ENCODE data around the gene TIMM29. TPM values are rescaled to one million over a fixed set of nuclear protein-coding genes. Genes with fewer than 3 reads are reported as not detected.

The TIMM29 gene
- polyA plus RNA-seq, 3 donors = 5.2 to 18.7 (median 14.1) TPM

- Mint-ChIP-seq H3K36me3 (peaks cover 0 to 12% of the 10 kb centered on the region in 2 donors), H3K4me3 (no peak overlapping the region), H3K27me3 (ENCODE audit: low read depth in 3 of 3) (peaks cover 0 to 1% (median 0%) of the 10 kb centered on the region in 3 donors), H3K27ac (peak overlapping the region in 4 of 7 donors; percentile 27 to 47 (median 42)), H3K9me3 (peaks cover 0 to 2% (median 0%) of the 10 kb centered on the region in 7 donors), H3K4me1 (peaks cover 11% of the 10 kb centered on the region)
- H3K36me3 ChIP-seq (replicated peaks in 1 of 2; ENCODE audit: control insufficient read depth in 1 of 2, insufficient read depth in 2 of 2, low read length in 2 of 2) = no peaks in the 10 kb centered on the region
- no peaks in the 10 kb centered on the region for H3K27me3 ChIP-seq (ENCODE audit: control insufficient read depth in 2 of 2, insufficient read depth in 2 of 2, low read length in 2 of 2)
- intact Hi-C loops (cut with micrococcal nuclease) = no loop called here
- no peak for TF ChIP-seq CTCF (IDR thresholded peaks at IDR 0.05)
- H3K79me2 ChIP-seq (ENCODE audit: insufficient read depth, low read length) = peaks cover 11% of the 10 kb centered on the region
- peaks cover 52% of the 10 kb centered on the region for H4K20me1 ChIP-seq (ENCODE audit: insufficient read depth, low read length)
- no peak overlapping the region for H2AFZ ChIP-seq (ENCODE audit: insufficient read depth, low read depth, low read length, poor library complexity, severe bottlenecking)
- 71% methylated on average over 7 of the region's 7 CpGs for WGBS (ENCODE audit: insufficient coverage)
- no peak for DNase-seq
- H3K4me2 ChIP-seq (replicated peaks; ENCODE audit: extremely low read depth, low read length, poor library complexity, severe bottlenecking) = no peak overlapping the region
- H3K27ac ChIP-seq (ENCODE audit: low read depth in 1 of 2, low read length in 2 of 2) = peak overlapping the region in 1 of 2 donors; percentile 45
- no peaks in the 10 kb centered on the region for H3K9me3 ChIP-seq (replicated peaks in 1 of 2; ENCODE audit: control insufficient read depth in 1 of 2, insufficient read depth in 1 of 2, low read length in 2 of 2)
- H3K9ac ChIP-seq (ENCODE audit: insufficient read depth, low read length, poor library complexity, severe bottlenecking) = no peak overlapping the region
- peaks cover 7 to 11% of the 10 kb centered on the region in 2 donors for H3K4me1 ChIP-seq (ENCODE audit: control insufficient read depth in 1 of 2, insufficient read depth in 2 of 2, low read length in 2 of 2)
- H3K4me3 ChIP-seq (replicated peaks in 1 of 3; ENCODE audit: low read depth in 2 of 3, low read length in 3 of 3) = no peak overlapping the region
These were observed 31.6 kb upstream of the TIMM29 start for GRCh38 chr19:10896851-10897526.

GRCh38 chr19:10898633-10899032 is 30.0 kb upstream of the TIMM29 start:
- Histone ChIP-seq H2AFZ (ENCODE audit: insufficient read depth, low read depth, low read length, poor library complexity, severe bottlenecking) (no peak overlapping the region), H3K4me3 (replicated peaks in 1 of 3; ENCODE audit: low read depth in 2 of 3, low read length in 3 of 3) (no peak overlapping the region), H3K36me3 (replicated peaks in 1 of 2; ENCODE audit: control insufficient read depth in 1 of 2, insufficient read depth in 2 of 2, low read length in 2 of 2) (no peaks in the 10 kb centered on the region), H3K27ac (ENCODE audit: low read depth in 1 of 2, low read length in 2 of 2) (no peak overlapping the region), H4K20me1 (ENCODE audit: insufficient read depth, low read length) (peaks cover 45% of the 10 kb centered on the region), H3K27me3 (ENCODE audit: control insufficient read depth in 2 of 2, insufficient read depth in 2 of 2, low read length in 2 of 2) (no peaks in the 10 kb centered on the region), H3K79me2 (ENCODE audit: insufficient read depth, low read length) (peaks cover 5% of the 10 kb centered on the region), H3K9ac (ENCODE audit: insufficient read depth, low read length, poor library complexity, severe bottlenecking) (no peak overlapping the region), H3K4me2 (replicated peaks; ENCODE audit: extremely low read depth, low read length, poor library complexity, severe bottlenecking) (no peak overlapping the region), H3K9me3 (replicated peaks in 1 of 2; ENCODE audit: control insufficient read depth in 1 of 2, insufficient read depth in 1 of 2, low read length in 2 of 2) (no peaks in the 10 kb centered on the region), H3K4me1 (ENCODE audit: control insufficient read depth in 1 of 2, insufficient read depth in 2 of 2, low read length in 2 of 2) (peaks cover 7 to 11% of the 10 kb centered on the region in 2 donors)
- Mint-ChIP-seq H3K4me3 (no peak overlapping the region), H3K27ac (peak overlapping the region in 2 of 7 donors; percentile 57 to 83), H3K4me1 (peaks cover 11% of the 10 kb centered on the region), H3K27me3 (ENCODE audit: low read depth in 3 of 3) (peaks cover 0 to 2% (median 1%) of the 10 kb centered on the region in 3 donors), H3K36me3 (peaks cover 0 to 12% of the 10 kb centered on the region in 2 donors), H3K9me3 (peaks cover 0 to 6% (median 2%) of the 10 kb centered on the region in 7 donors)
- no peak for DNase-seq
- WGBS (ENCODE audit: insufficient coverage) = 99% methylated on average over 8 of the region's 10 CpGs
- intact Hi-C loops (cut with micrococcal nuclease) = no loop called here
- TF ChIP-seq CTCF (IDR thresholded peaks at IDR 0.05) = no peak

Measured in CD14-positive monocyte (primary cell).